IgD-negative memory B cell (primary cell): ENCODE results near the gene RAB11FIP3. TPM values are rescaled to one million over a fixed set of nuclear protein-coding genes. Genes with fewer than 3 reads are reported as not detected.

Experiments used
- H3K27ac Mint-ChIP-seq, 3 donors: one replicate each; pipeline ENCODE4 v1.8.0; 2020 to 2022; ENCODE audit warnings: mild to moderate bottlenecking in 3 of 3, mixed read lengths in 3 of 3, moderate library complexity in 1 of 3
- H3K27me3 Mint-ChIP-seq: one replicate; pipeline ENCODE4 v1.8.0; 2021; ENCODE audit warnings: mixed read lengths
- H3K36me3 Mint-ChIP-seq: one replicate; pipeline ENCODE4 v1.8.0; 2020; ENCODE audit warnings: mild to moderate bottlenecking, mixed read lengths
- H3K4me1 Mint-ChIP-seq, 3 donors: one replicate each; pipeline ENCODE4 v1.8.0; 2020 to 2022; ENCODE audit warnings: mixed read lengths in 3 of 3, mild to moderate bottlenecking in 1 of 3
- H3K4me3 Mint-ChIP-seq, 4 donors: one replicate each; pipeline ENCODE4 v1.8.0; 2020 to 2022; ENCODE audit warnings: mild to moderate bottlenecking in 4 of 4, mixed read lengths in 4 of 4, moderate library complexity in 3 of 4
- H3K9me3 Mint-ChIP-seq, 3 donors: one replicate each; pipeline ENCODE4 v1.8.0; 2020 to 2021; ENCODE audit warnings: mixed read lengths in 3 of 3, mild to moderate bottlenecking in 1 of 3
- polyA plus RNA-seq: library from polyadenylated mRNA; unstranded; fragments of 300-500 nt; fragmentation: Illumina TruSeq; gene quantifications from one replicate; pipeline ENCODE4 v1.2.3, GENCODE V29; 2021

Gene RAB11FIP3
- polyA plus RNA-seq, 1 donor from 2014 or later = 1.9 TPM

DNA sequence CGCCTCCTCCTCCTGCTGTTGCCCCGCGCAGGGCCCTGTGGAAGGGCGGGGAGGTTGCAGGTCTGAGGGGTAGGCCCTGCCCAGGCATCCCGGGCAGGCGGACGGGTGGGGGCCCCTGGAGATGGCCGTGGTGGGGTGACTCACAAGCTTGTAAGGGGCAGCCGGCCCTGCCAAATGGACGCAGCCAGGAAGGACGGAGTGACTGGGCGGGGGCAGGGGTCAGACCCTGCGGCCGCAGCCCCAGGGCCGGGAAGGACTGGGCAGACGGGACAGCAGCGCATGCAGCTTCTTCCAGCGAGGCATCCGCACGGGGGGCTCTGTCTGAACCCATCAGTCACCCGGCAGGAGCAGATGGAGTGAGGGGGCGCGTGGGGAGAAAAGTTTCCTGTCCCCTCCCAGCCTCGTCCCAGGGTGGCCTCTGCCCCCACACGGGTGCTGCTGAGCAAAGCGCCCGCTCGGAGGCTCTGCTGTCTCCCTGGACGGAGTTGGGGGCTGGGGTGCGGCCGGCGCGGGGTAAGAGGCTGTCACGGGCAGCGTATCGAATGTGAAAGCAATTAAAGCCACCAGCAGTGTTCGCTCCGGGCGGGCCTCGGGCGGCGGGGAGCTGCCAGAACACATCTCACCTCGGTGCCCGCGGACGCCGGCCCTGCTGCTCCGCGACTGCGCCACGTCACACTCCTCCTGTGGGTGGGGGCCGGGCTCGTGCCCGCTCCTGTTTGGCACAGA, 129.4 kb downstream of the RAB11FIP3 start:
- peaks cover 2% of the 10 kb centered on the region for H3K36me3 Mint-ChIP-seq
- H3K4me1 Mint-ChIP-seq = peaks cover 0 to 3% (median 0%) of the 10 kb centered on the region in 3 donors
- no peak overlapping the region for H3K4me3 Mint-ChIP-seq
- no peak overlapping the region for H3K27ac Mint-ChIP-seq
- H3K27me3 Mint-ChIP-seq = peaks cover 12% of the 10 kb centered on the region
- H3K9me3 Mint-ChIP-seq = no peaks in the 10 kb centered on the region

DNA sequence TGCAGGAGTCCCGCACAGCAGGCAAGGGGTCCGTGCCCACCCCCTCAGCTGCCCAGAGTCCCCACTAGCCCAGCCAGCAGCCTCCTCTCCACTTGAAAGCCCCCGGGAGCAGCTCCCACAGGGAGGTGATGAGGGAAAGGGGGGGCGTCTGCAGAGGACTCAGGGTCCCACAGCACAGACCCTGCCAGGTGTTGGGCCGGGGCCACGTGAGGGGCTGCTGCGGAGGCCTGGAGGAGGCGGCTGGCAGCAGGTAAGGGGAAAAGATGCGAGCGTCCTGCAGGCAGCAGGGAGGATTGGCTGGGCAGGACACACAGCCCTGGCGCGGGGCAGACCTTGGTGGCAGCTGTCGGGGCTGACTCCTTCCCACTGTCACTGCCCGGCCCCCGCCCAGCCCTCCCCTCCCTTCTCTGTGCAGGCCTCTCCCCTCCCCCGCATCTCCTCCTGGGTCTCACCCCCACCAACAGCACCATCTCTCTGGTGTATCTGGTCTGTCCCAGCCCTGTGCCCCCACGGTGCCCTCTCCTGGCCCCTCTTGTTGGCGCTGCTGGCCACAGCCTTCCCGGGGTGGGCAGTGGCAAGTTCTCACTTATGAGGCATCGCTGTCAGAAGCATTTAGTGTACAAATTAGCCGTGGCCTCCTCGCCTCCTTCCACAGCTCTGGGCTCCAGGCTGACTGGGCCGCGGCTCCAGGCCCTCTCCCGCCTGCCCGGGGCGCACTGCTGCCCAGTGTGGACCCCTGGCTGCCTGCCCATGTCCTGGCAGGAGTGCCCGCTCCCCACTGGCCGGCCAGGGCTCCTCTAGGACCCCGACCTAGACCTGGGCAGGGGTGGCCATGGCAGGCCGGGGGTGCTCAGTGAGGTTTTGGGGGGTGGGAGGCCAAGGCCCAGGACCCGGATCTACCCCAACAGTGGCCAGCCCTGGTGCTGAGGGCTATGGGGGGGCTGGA, 130.4 kb downstream of the RAB11FIP3 start:
- Mint-ChIP-seq H3K4me1 (peaks cover 0 to 3% (median 0%) of the 10 kb centered on the region in 3 donors), H3K27me3 (peaks cover 12% of the 10 kb centered on the region), H3K27ac (no peak overlapping the region)

DNA sequence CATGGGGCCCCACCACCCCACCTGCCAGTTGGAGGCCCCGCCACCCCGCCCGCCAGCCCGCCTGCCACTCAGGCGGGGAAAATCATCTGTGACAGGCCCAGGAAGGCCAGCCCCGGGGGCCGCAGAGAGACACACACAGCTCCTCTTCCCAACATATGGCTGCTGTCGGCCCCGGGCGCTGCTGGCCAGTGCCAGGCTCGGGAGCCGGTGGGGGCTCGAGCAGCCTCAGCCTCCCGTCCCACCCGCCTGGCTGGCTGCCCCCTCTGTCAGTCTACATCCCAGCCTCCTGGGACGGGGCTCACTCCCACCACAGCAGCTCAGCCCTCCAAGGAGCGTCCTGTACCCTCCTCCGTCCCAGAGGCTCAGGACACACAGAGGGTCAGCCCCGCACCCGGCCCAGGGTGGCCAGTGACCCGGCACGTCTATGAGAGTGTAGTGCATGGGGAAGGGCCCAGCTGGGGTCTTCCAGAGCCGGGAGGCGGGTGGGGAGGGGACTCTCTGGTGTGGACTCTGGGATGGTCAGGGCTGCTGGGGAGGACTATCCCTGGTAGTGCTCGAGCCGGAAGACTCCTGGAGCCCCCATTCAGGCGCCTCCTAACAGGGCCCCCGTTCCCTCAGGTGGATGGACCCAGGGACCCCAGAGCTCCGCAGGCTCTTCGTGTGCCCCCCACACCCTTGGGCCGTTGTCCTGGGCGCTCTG, 131.2 kb downstream of the RAB11FIP3 start:
- Mint-ChIP-seq H3K4me1 (peaks cover 0 to 3% (median 0%) of the 10 kb centered on the region in 3 donors), H3K9me3 (no peaks in the 10 kb centered on the region), H3K36me3 (peaks cover 2% of the 10 kb centered on the region), H3K4me3 (no peak overlapping the region), H3K27me3 (peaks cover 12% of the 10 kb centered on the region), H3K27ac (no peak overlapping the region)

More for the DNA sequence above, 130.4 kb downstream of the RAB11FIP3 start:
- no peaks in the 10 kb centered on the region for H3K9me3 Mint-ChIP-seq
- H3K4me3 Mint-ChIP-seq = no peak overlapping the region
- peaks cover 2% of the 10 kb centered on the region for H3K36me3 Mint-ChIP-seq

DNA sequence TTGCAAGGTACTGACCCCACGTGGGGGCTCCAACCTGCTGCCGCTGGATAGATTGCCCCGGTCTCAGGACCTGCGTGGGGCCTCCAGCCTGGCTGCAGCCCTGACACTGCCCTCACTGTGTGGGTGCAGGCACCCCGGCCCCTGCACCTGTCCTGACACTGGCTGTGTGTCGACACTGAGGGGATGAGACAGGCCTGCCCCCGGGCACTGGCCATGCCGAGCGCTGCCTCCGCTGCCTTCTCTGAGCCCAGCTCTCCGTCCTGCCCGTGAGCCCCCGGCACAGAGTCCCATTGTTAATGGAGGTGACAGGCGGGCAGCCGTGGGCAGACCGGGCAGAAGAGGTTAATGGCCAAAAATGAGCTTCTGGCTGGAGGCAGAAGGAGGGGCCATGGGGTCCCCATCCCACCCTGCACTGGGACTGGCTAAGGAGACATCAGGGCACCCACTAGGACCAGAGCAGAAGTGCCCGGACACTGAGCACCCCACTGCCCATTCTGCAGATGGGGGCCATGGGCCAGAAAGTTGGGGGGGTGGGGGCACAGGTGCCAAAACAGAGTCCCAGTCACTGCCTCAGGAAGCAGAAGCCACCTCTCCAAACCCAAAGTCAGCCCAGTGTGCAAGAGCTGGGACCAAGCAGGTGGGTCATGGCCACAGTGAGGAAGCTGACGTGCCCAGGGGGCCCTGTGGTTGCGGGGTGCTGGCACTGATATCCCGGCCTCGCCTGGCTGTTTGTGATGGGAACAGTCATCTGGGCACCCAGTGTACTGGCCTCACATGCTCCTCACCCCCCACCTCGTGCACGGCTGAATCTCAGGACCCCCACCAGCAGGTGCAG, 132.2 kb downstream of the RAB11FIP3 start:
- Mint-ChIP-seq H3K9me3 (no peaks in the 10 kb centered on the region), H3K4me1 (peaks cover 0 to 5% (median 0%) of the 10 kb centered on the region in 3 donors), H3K36me3 (peaks cover 2% of the 10 kb centered on the region), H3K27me3 (peaks cover 16% of the 10 kb centered on the region), H3K27ac (no peak overlapping the region), H3K4me3 (peak overlapping the region in 1 of 4 donors; percentile 17)

DNA sequence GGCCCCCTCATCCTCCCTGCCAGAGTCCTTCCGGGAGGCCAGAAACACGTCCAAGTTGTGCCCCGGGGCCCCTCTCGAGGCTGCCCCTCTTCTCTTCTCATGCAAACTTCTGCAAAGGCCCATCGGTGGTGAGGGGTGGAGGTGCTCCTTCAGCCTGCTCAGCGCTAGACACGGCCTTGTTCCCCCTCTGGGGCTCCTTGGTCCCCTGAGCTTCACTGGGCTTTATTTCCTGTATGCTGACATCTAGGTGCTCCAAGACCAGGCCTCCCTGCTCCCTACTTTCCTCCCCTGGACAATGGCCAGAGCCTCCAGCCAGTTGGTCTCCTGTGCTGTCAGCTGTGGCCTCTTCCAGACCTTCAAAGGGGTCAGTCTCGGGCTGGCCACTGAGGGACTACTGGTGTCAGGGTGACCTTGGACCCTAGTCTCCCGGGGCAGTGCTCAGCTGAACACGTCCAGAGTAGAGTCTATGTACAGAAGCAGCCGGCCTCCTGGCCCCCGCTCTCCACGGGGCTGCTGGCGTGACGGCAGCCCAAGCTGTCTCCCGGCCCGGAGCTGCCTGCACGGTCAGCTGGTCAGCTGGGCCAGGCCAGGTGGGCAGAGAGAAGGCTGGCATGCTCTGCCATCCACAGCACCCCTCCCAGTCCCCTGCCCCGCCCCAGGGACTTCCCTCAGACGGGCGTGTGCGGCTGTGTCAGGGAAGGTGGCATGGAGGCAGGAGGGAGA, 133.0 kb downstream of the RAB11FIP3 start:
- Mint-ChIP-seq H3K4me1 (peaks cover 0 to 5% (median 0%) of the 10 kb centered on the region in 3 donors), H3K4me3 (peak overlapping the region in 1 of 4 donors; percentile 41), H3K9me3 (no peaks in the 10 kb centered on the region), H3K27ac (no peak overlapping the region), H3K27me3 (peaks cover 18% of the 10 kb centered on the region), H3K36me3 (peaks cover 2% of the 10 kb centered on the region)

DNA sequence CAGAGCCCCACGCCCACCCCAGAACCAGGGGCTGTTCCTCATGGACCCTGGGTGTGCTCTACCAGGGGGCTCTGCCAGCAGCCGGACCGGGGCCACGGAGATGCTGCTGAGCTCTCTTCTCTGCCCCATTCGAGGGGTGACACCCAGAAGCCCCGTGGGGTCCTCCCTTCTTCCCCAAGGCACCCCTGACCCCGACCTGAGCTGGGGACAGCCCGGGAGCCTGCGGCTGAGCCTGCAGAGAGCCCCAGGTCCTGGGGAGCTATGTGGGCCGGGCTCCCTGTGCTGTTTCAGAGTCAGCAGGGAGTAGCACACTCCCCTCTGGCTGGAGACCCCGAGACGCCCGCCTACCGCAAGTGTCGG, 133.6 kb downstream of the RAB11FIP3 start:
- peaks cover 2% of the 10 kb centered on the region for H3K36me3 Mint-ChIP-seq
- H3K27me3 Mint-ChIP-seq = peaks cover 18% of the 10 kb centered on the region
- no peaks in the 10 kb centered on the region for H3K9me3 Mint-ChIP-seq
- H3K4me1 Mint-ChIP-seq = peaks cover 0 to 5% (median 0%) of the 10 kb centered on the region in 3 donors
- H3K4me3 Mint-ChIP-seq = no peak overlapping the region
- no peak overlapping the region for H3K27ac Mint-ChIP-seq

DNA sequence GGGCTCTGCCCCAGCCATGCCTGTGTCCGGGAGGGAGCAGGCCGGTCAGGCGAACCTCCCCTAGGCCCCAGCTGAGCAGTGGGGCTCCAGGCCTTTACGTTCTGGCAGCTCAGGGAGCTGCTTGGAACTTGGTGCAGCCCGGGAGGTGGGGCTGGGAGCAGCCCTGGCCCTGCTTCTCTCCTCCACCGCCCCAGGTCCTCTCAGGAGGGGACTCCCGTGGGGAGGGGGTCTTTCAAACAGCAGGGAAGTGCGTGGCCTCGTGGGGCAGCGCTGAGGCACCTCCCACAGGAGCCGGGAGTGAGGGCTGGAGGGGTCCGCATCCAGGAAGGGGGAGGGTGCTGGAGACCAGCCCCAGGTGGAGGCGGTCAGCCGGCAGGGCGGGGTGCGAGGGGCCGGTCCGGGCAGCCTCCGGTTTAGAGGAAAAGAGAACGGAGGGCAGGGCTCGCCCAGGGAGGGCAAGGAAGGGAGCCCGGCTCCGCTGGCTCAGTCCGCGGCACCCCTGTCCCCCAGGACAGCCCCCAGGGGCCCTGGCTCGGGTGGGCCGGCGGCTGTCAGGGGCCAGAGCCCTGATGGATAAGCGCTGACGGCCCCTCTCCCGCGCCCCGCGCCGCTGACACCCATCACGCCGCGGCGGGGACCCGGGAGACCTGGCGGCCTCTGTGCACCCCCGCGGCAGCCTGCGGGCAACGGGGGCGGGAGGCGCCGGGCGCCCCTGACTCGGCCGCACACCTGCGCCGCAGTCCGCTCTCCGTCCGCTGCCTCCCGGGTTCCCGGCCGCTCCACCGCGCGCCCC, 134.2 kb downstream of the RAB11FIP3 start:
- peaks cover 18% of the 10 kb centered on the region for H3K27me3 Mint-ChIP-seq
- H3K4me3 Mint-ChIP-seq = no peak overlapping the region
- no peaks in the 10 kb centered on the region for H3K9me3 Mint-ChIP-seq
- peaks cover 0 to 5% (median 0%) of the 10 kb centered on the region in 3 donors for H3K4me1 Mint-ChIP-seq
- no peaks in the 10 kb centered on the region for H3K36me3 Mint-ChIP-seq
- H3K27ac Mint-ChIP-seq = no peak overlapping the region

DNA sequence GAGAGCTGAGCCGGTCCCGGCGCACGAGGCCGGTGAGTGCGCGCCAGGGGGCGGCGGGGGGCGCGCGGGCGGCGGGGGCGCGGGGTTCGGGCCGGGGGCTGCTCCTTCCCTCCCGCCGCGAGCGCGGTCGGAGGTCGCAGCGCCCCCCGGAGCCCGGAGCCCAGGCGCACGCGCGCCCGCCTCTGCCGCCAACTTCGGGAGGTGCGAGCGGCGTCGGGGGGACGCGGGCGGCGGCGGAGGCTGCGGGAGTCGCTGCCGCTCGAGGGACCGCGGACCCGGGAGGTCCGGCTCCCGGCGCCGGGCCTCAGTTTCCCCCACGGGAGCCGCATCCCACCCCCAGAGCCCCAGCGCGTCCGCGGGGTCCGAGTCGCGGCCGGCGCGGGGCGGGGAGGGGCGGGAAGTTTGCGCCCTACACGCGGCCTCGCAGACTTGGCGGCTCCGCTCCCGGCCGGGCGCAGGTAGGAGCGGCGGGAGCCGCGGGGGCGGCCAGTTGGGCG, 134.8 kb downstream of the RAB11FIP3 start, which contains the start of gene PRR35:
TSS of gene PRR35 (plus strand) at position 191 of the 497 bp plus-strand sequence. CDS start 2,901 bp downstream, outside the sequence.
- H3K4me3 Mint-ChIP-seq = no peak within 1 kb of the TSS
- H3K27me3 Mint-ChIP-seq = peaks cover 18% of the 10 kb centered on the region
- peaks cover 0 to 5% (median 0%) of the 10 kb centered on the region in 3 donors for H3K4me1 Mint-ChIP-seq
- no peaks in the 10 kb centered on the region for H3K9me3 Mint-ChIP-seq
- no peaks in the 10 kb centered on the region for H3K36me3 Mint-ChIP-seq
- no peak within 1 kb of the TSS for H3K27ac Mint-ChIP-seq

DNA sequence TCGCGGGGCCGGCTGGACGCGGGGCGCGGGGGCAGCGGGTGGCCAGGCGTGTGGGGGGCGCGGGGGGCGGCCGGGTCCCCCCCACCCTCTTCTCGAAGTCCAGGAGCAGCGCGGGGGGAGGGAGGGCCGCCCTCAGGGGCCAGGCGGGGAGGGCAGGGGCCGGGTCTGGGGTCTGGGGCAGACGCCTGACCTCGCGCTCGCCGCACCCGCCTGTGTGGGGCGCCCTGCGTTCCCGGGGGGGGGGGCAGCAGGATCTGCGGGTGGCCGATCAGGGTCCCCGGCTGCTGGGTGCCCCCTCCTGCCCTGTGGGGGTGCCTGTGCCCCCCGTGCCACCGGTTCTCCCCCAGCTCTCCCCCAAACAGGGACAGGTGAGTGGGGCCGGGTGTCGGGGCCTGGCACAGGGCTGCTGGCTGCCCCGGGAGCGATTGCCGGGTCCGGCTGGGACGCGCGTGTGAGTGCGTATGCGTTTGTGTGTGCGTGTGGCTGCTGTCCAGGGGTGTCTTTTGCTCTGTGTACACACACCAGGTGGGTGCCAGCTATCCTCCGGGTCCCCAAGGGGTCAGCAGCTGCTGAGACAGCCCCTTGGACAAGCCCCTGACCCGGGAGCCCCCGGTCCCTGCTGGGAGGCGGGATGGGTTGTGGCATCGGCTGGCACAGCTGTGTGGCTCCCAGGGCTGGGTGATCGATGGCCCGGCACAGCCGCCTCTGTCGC, 135.4 kb downstream of the RAB11FIP3 start:
- no peaks in the 10 kb centered on the region for H3K36me3 Mint-ChIP-seq
- H3K4me1 Mint-ChIP-seq = peaks cover 0 to 5% (median 0%) of the 10 kb centered on the region in 3 donors
- H3K4me3 Mint-ChIP-seq = no peak overlapping the region
- H3K27me3 Mint-ChIP-seq = peaks cover 18% of the 10 kb centered on the region
- no peak overlapping the region for H3K27ac Mint-ChIP-seq
- no peaks in the 10 kb centered on the region for H3K9me3 Mint-ChIP-seq

DNA sequence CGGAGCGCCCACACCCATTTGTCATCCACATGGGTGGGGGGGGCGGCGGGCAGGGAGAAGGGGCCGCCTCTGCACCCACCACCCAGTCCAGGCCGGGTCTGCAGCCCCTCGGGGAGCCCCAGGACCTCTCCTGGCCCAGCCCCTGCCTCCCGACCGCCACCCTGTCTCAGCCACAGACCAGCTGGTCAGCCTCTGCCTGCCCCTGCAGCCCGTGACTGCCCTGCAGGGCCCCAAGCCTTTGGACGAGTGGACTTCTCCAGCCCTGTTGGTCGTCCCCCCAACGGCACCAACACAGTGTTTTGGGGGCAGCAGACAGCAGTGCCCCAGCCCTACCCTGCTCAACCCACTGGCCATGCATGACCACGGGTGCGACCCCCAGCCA, 136.0 kb downstream of the RAB11FIP3 start:
- peaks cover 18% of the 10 kb centered on the region for H3K27me3 Mint-ChIP-seq
- no peak overlapping the region for H3K27ac Mint-ChIP-seq
- no peak overlapping the region for H3K4me3 Mint-ChIP-seq
- no peaks in the 10 kb centered on the region for H3K36me3 Mint-ChIP-seq
- no peaks in the 10 kb centered on the region for H3K9me3 Mint-ChIP-seq
- peaks cover under 1 to 5% (median under 1%) of the 10 kb centered on the region in 3 donors for H3K4me1 Mint-ChIP-seq

DNA sequence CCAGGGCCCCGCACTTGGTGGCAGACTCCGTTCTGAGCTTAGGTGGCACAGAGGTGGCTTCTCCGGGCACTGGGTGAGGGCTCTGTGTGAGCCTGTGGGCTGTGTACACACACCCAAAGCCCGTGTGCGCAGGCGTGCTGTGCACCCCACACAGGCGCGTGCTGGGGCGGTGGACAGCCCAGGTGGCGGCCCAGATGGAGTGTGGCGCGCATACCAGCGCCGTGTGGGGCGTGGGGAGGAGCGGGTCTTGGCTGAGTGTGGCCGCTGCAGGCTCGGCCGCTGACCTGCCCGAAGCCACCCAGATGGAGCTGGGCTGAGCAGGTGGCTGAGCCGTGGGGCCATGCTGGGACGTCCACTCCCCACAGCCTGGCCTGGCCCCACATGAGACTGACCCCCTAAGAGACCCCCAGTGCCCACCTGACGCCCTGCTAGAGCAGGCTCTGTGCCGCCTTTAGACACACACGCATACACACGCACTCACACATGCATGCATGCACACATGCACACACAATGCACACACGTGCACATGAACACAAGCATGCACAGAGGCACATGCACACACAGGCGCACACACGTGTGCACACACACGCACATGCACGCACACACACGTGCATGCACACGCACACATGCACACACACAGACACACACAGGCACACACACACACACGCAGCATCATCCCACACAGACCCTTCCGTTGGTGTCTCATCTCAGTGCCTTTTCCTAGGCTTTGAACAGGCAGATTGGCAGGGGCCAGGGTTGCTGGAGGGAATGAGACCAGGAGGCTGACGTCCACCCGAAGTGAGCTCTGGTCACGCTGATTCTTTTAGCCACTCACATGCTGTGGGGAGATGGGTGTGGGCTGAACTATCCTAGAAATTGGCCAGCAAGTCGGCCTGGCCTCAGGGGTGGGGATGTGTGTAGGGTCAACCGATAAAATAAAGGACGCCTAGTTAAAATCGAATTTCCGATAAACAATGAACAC, 136.8 kb downstream of the RAB11FIP3 start:
- no peaks in the 10 kb centered on the region for H3K36me3 Mint-ChIP-seq
- H3K27ac Mint-ChIP-seq = peak overlapping the region in 1 of 3 donors; percentile 16
- peak overlapping the region in 1 of 4 donors; percentile 17 for H3K4me3 Mint-ChIP-seq
- peaks cover 18% of the 10 kb centered on the region for H3K27me3 Mint-ChIP-seq
- H3K9me3 Mint-ChIP-seq = no peaks in the 10 kb centered on the region
- peaks cover 8 to 9% (median 9%) of the 10 kb centered on the region in 3 donors for H3K4me1 Mint-ChIP-seq
